HepG2 (cell line): ENCODE measurements around the gene CCL1. TPM values are rescaled to one million over a fixed set of nuclear protein-coding genes. Genes with fewer than 3 reads are reported as not detected.

ENCODE experiments used
- ZNF235 ChIP-seq: sonication (generic); formaldehyde crosslinking; IDR thresholded peaks from 2 replicates; pipeline ENCODE4 v1.8.1; 2023; ENCODE audit warnings: mild to moderate bottlenecking, missing genetic modification reagents, borderline replicate concordance
- ZNF557 ChIP-seq: sonication (generic); formaldehyde crosslinking; IDR thresholded peaks from 2 replicates; pipeline ENCODE4 v1.4.0; 2020; ENCODE audit warnings: missing genetic modification reagents
- ZNF746 ChIP-seq: sonication (generic); formaldehyde crosslinking; IDR thresholded peaks from 2 replicates; pipeline ENCODE4 v1.8.0; 2022; ENCODE audit warnings: mild to moderate bottlenecking, missing genetic modification reagents
- polyA plus RNA-seq, 8 experiments: library from polyadenylated mRNA; depleted of rRNA in 3 of 8; stranded (reverse) in 7 of 8; unstranded in 1 of 8; fragments of >200 nt; fragmentation: Illumina TruSeq in 4 of 8; extraction: Trizol in 4 of 8; gene quantifications; 2 replicates each; pipeline versions ENCODE4 v1.2.1 to v1.2.3, GENCODE V29; 2011 to 2016; ENCODE audit warnings: low read depth in 4 of 8, missing spikeins in 1 of 8, mixed read lengths in 1 of 8; ENCODE audit not compliant: insufficient read depth in 1 of 8
- total RNA-seq, 5 experiments: library from RNA; depleted of rRNA; stranded (reverse); fragments of >200 nt; fragmentation: Illumina TruSeq; extraction: Trizol; gene quantifications; 2 replicates each; pipeline ENCODE4 v1.2.3, GENCODE V29; 2016; ENCODE audit warnings: low read depth in 1 of 5
- TF ChIP-seq, protein P1 (sequence below): sonication (generic); formaldehyde crosslinking; IDR thresholded peaks from 2 replicates; pipeline ENCODE4 v1.4.0; 2020; ENCODE audit warnings: missing genetic modification reagents
- TF ChIP-seq, protein P2 (sequence below): sonication (generic); formaldehyde crosslinking; IDR thresholded peaks from 2 replicates; pipeline ENCODE4 v1.8.0; 2022; ENCODE audit warnings: missing genetic modification reagents, low read depth, mild to moderate bottlenecking, borderline replicate concordance
- TF ChIP-seq, protein P3 (sequence below): sonication (generic); formaldehyde crosslinking; IDR thresholded peaks from 2 replicates; pipeline ENCODE4 v1.4.0; 2020; ENCODE audit warnings: missing genetic modification reagents

The CCL1 gene
- total and polyA plus RNA-seq, 2 of the 13 experiments (the other 11 are each of a cell fraction or from before 2014, with no cell fraction given), result not detected

- TF ChIP-seq, protein P1, sequence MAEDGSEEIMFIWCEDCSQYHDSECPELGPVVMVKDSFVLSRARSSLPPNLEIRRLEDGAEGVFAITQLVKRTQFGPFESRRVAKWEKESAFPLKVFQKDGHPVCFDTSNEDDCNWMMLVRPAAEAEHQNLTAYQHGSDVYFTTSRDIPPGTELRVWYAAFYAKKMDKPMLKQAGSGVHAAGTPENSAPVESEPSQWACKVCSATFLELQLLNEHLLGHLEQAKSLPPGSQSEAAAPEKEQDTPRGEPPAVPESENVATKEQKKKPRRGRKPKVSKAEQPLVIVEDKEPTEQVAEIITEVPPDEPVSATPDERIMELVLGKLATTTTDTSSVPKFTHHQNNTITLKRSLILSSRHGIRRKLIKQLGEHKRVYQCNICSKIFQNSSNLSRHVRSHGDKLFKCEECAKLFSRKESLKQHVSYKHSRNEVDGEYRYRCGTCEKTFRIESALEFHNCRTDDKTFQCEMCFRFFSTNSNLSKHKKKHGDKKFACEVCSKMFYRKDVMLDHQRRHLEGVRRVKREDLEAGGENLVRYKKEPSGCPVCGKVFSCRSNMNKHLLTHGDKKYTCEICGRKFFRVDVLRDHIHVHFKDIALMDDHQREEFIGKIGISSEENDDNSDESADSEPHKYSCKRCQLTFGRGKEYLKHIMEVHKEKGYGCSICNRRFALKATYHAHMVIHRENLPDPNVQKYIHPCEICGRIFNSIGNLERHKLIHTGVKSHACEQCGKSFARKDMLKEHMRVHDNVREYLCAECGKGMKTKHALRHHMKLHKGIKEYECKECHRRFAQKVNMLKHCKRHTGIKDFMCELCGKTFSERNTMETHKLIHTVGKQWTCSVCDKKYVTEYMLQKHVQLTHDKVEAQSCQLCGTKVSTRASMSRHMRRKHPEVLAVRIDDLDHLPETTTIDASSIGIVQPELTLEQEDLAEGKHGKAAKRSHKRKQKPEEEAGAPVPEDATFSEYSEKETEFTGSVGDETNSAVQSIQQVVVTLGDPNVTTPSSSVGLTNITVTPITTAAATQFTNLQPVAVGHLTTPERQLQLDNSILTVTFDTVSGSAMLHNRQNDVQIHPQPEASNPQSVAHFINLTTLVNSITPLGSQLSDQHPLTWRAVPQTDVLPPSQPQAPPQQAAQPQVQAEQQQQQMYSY, result no peak
- TF ChIP-seq ZNF746 (no peak), ZNF557 (CRISPR knock-in tag) (no peak), ZNF235 (CRISPR knock-in tag) (no peak)
- TF ChIP-seq, protein P2, sequence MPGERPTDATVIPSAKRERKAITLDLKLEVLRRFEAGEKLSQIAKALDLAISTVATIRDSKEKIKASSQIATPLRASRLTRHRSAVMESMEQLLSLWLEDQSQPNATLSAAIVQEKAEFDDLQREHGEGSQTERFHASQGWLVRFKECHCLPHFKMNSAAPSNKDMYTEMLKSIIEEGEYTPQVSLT (CRISPR knock-in tag), result no peak
- TF ChIP-seq, protein P3, sequence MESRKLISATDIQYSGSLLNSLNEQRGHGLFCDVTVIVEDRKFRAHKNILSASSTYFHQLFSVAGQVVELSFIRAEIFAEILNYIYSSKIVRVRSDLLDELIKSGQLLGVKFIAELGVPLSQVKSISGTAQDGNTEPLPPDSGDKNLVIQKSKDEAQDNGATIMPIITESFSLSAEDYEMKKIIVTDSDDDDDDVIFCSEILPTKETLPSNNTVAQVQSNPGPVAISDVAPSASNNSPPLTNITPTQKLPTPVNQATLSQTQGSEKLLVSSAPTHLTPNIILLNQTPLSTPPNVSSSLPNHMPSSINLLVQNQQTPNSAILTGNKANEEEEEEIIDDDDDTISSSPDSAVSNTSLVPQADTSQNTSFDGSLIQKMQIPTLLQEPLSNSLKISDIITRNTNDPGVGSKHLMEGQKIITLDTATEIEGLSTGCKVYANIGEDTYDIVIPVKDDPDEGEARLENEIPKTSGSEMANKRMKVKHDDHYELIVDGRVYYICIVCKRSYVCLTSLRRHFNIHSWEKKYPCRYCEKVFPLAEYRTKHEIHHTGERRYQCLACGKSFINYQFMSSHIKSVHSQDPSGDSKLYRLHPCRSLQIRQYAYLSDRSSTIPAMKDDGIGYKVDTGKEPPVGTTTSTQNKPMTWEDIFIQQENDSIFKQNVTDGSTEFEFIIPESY (CRISPR knock-in tag), result no peak
- TF ChIP-seq, all 625 proteins: peak for 0
Observed at GRCh38 chr17:34368196-34368945, 5.3 kb upstream of the CCL1 start (continued).
